Astrocyte (in vitro differentiated cells and primary cell): Measurements from ENCODE around the gene APPBP2. TPM values are rescaled to one million over a fixed set of nuclear protein-coding genes. Genes with fewer than 3 reads are reported as not detected.

Source experiments
- DNase-seq: peaks from one replicate; pipeline ENCODE4 v3.0.0-alpha.2; 2010; ENCODE audit warnings: low read depth
- FAIRE-seq: peaks from 2 replicates; lab custom pipeline; 2011; peaks lifted over from hg19 to GRCh38; lab: Jason Lieb, UNC
- H2AFZ ChIP-seq: 2 replicates; pipeline ENCODE4 v1.6.0; 2012; ENCODE audit warnings: low read depth, low read length, inconsistent platforms
- H3K27ac ChIP-seq: 2 replicates; pipeline ENCODE4 v1.5.1; 2011; ENCODE audit warnings: low read depth, low read length, inconsistent platforms
- H3K27me3 ChIP-seq: 2 replicates; pipeline ENCODE4 v1.6.0; 2011; ENCODE audit warnings: low read length, inconsistent platforms; ENCODE audit not compliant: insufficient read depth
- H3K36me3 ChIP-seq: 2 replicates; pipeline ENCODE4 v1.5.1; 2011; ENCODE audit warnings: low read length, inconsistent platforms; ENCODE audit not compliant: insufficient read depth
- H3K4me1 ChIP-seq: 2 replicates; pipeline ENCODE4 v1.5.1; 2011; ENCODE audit warnings: low read length, inconsistent platforms; ENCODE audit not compliant: insufficient read depth
- H3K4me2 ChIP-seq: 2 replicates; pipeline ENCODE4 v1.6.0; 2012; ENCODE audit warnings: low read length, inconsistent platforms
- H3K4me3 ChIP-seq: 2 replicates; pipeline ENCODE4 v1.5.1; 2011; ENCODE audit warnings: low read depth, mild to moderate bottlenecking, low read length, inconsistent platforms; ENCODE audit not compliant: insufficient read depth
- H3K79me2 ChIP-seq: 2 replicates; pipeline ENCODE4 v1.6.0; 2012; ENCODE audit warnings: mild to moderate bottlenecking, low read length, inconsistent platforms; ENCODE audit not compliant: insufficient read depth
- H3K9ac ChIP-seq: 2 replicates; pipeline ENCODE4 v1.6.0; 2012; ENCODE audit warnings: mild to moderate bottlenecking, low read length, inconsistent platforms
- H3K9me3 ChIP-seq: 2 replicates; pipeline ENCODE4 v1.5.1; 2012; ENCODE audit warnings: low read depth, mild to moderate bottlenecking, low read length, inconsistent platforms; ENCODE audit not compliant: insufficient read depth
- H4K20me1 ChIP-seq: 2 replicates; pipeline ENCODE4 v1.6.0; 2012; ENCODE audit warnings: low read length, inconsistent platforms; ENCODE audit not compliant: insufficient read depth
- H3K27ac Mint-ChIP-seq: one replicate; pipeline ENCODE4 v1.8.0; 2021; ENCODE audit warnings: mild to moderate bottlenecking, mixed read lengths; ENCODE audit not compliant: unreplicated experiment
- H3K27me3 Mint-ChIP-seq: one replicate; pipeline ENCODE4 v1.8.0; 2021; ENCODE audit warnings: low read depth, mixed read lengths; ENCODE audit not compliant: unreplicated experiment
- H3K36me3 Mint-ChIP-seq: one replicate; pipeline ENCODE4 v1.8.0; 2021; ENCODE audit warnings: low read depth, mixed read lengths; ENCODE audit not compliant: unreplicated experiment
- H3K4me1 Mint-ChIP-seq: one replicate; pipeline ENCODE4 v1.8.0; 2021; ENCODE audit warnings: low read depth, mixed read lengths; ENCODE audit not compliant: unreplicated experiment
- H3K4me3 Mint-ChIP-seq: one replicate; pipeline ENCODE4 v1.8.0; 2021; ENCODE audit warnings: mild to moderate bottlenecking, moderate library complexity, mixed read lengths; ENCODE audit not compliant: unreplicated experiment
- H3K9me3 Mint-ChIP-seq: one replicate; pipeline ENCODE4 v1.8.0; 2021; ENCODE audit warnings: mild to moderate bottlenecking, mixed read lengths; ENCODE audit not compliant: unreplicated experiment
- CTCF ChIP-seq: IDR thresholded peaks from 2 replicates; pipeline ENCODE4 v1.5.1; 2011; ENCODE audit warnings: low read depth, mild to moderate bottlenecking, inconsistent platforms, low read length, moderate library complexity; ENCODE audit not compliant: insufficient read depth
- EZH2 ChIP-seq: IDR thresholded peaks from 2 replicates; pipeline ENCODE4 v1.6.1; 2012; ENCODE audit warnings: mild to moderate bottlenecking, low read length, inconsistent platforms; ENCODE audit not compliant: insufficient read depth
- total RNA-seq: library from RNA; stranded (reverse); gene quantifications from 2 replicates; pipeline ENCODE4 v1.2.1, GENCODE V29; 2021

Gene APPBP2
- total RNA-seq, 1 donor from 2014 or later = 53.3 TPM

DNA sequence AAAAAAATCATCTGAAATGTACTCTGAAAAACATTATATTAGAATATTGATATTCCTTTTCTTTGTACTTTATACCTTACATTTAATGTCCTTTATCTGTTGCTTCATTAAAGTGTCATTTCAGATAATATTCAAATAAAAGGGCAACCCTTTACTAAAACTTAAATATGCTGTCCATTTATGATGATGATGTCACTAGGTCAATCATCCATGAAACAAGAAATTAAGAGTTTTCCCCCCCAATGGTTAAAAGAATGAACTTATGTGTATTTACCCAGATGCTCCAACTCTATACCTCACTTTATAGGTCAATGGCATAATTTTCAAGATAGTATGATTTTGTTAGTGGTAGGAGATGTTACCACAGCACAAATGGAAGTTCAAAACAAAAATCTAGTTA, 15.3 kb downstream of the APPBP2 start:
- H3K27me3 ChIP-seq = no peaks in the 10 kb centered on the region
- no peak overlapping the region for H3K9ac ChIP-seq
- no peaks in the 10 kb centered on the region for H3K9me3 ChIP-seq
- FAIRE-seq = no peak
- Mint-ChIP-seq H3K27ac (no peak overlapping the region), H3K4me3 (no peak overlapping the region), H3K36me3 (peaks cover 14% of the 10 kb centered on the region), H3K9me3 (no peaks in the 10 kb centered on the region), H3K27me3 (no peaks in the 10 kb centered on the region), H3K4me1 (peaks cover 18% of the 10 kb centered on the region)
- H3K27ac ChIP-seq = no peak overlapping the region
- no peak overlapping the region for H3K4me3 ChIP-seq
- TF ChIP-seq CTCF (no peak), EZH2 (no peak)
- H4K20me1 ChIP-seq = peaks cover 67% of the 10 kb centered on the region
- peaks cover 7% of the 10 kb centered on the region for H3K36me3 ChIP-seq
- H3K79me2 ChIP-seq = peaks cover 90% of the 10 kb centered on the region
- H3K4me2 ChIP-seq = no peak overlapping the region
- no peak for DNase-seq
- H3K4me1 ChIP-seq = peaks cover 6% of the 10 kb centered on the region
- no peak overlapping the region for H2AFZ ChIP-seq

DNA sequence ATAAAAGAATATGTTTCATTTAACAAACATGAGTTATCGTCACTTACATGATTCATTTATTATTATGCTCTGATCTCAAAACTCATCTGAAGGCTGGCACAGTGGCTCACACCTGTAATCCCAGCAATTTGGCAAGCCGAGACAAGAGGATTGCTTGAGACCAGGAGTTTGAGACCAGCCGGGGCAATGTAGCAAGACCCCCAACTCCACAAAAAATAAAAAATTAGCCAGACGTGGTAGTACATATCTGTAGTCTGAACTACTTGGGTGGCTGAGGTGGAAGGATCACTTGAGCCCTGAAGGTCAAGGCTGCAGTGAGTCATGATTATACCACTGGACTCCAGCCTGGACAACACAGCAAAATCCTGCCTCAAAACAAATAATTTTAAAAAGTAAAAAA, 16.0 kb downstream of the APPBP2 start:
- H3K27ac ChIP-seq = no peak overlapping the region
- H3K4me1 ChIP-seq = peaks cover 6% of the 10 kb centered on the region
- no peak overlapping the region for H3K9ac ChIP-seq
- H3K27me3 ChIP-seq = no peaks in the 10 kb centered on the region
- no peaks in the 10 kb centered on the region for H3K9me3 ChIP-seq
- no peak overlapping the region for H3K4me3 ChIP-seq
- H3K79me2 ChIP-seq = peaks cover 90% of the 10 kb centered on the region
- DNase-seq = no peak
- H2AFZ ChIP-seq = no peak overlapping the region
- FAIRE-seq = no peak
- H3K36me3 Mint-ChIP-seq = peaks cover 14% of the 10 kb centered on the region
- TF ChIP-seq CTCF (no peak), EZH2 (no peak)
- H4K20me1 ChIP-seq = peaks cover 61% of the 10 kb centered on the region
- H3K36me3 ChIP-seq = peaks cover 7% of the 10 kb centered on the region
- H3K4me2 ChIP-seq = no peak overlapping the region
- H3K9me3 Mint-ChIP-seq = no peaks in the 10 kb centered on the region
- H3K27ac Mint-ChIP-seq = no peak overlapping the region
- H3K4me1 Mint-ChIP-seq = peaks cover 22% of the 10 kb centered on the region
- H3K4me3 Mint-ChIP-seq = no peak overlapping the region
- no peaks in the 10 kb centered on the region for H3K27me3 Mint-ChIP-seq

GRCh38 chr17:60508384-60508980, 17.6 kb downstream of the APPBP2 start:
- TF ChIP-seq EZH2 (no peak), CTCF (no peak)
- Histone ChIP-seq H3K27me3 (no peaks in the 10 kb centered on the region), H3K79me2 (peaks cover 90% of the 10 kb centered on the region), H3K4me3 (no peak overlapping the region), H3K4me1 (peaks cover 6% of the 10 kb centered on the region), H3K9me3 (no peaks in the 10 kb centered on the region), H4K20me1 (peaks cover 54% of the 10 kb centered on the region), H3K4me2 (no peak overlapping the region), H3K36me3 (peaks cover 7% of the 10 kb centered on the region), H3K9ac (no peak overlapping the region), H3K27ac (no peak overlapping the region), H2AFZ (no peak overlapping the region)
- Mint-ChIP-seq H3K27ac (no peak overlapping the region), H3K27me3 (no peaks in the 10 kb centered on the region), H3K9me3 (no peaks in the 10 kb centered on the region), H3K36me3 (peaks cover 12% of the 10 kb centered on the region), H3K4me3 (no peak overlapping the region), H3K4me1 (peaks cover 17% of the 10 kb centered on the region)
- no peak for FAIRE-seq
- DNase-seq = no peak
